ENCODE results near the gene CEP44.
A peak's percentile ranks its signal among the peaks of the same experiment; 100 is the strongest.
"Not testable (repeated sequence)": the region's sequence is repeated elsewhere in the genome, so short reads cannot be mapped to it uniquely, and the experiment has no call there.

CEP44 gene, protein sequence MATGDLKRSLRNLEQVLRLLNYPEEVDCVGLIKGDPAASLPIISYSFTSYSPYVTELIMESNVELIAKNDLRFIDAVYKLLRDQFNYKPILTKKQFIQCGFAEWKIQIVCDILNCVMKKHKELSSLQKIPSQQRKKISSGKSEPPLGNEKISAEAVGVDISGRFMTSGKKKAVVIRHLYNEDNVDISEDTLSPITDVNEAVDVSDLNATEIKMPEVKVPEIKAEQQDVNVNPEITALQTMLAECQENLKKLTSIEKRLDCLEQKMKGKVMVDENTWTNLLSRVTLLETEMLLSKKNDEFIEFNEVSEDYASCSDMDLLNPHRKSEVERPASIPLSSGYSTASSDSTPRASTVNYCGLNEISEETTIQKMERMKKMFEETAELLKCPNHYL

DNA sequence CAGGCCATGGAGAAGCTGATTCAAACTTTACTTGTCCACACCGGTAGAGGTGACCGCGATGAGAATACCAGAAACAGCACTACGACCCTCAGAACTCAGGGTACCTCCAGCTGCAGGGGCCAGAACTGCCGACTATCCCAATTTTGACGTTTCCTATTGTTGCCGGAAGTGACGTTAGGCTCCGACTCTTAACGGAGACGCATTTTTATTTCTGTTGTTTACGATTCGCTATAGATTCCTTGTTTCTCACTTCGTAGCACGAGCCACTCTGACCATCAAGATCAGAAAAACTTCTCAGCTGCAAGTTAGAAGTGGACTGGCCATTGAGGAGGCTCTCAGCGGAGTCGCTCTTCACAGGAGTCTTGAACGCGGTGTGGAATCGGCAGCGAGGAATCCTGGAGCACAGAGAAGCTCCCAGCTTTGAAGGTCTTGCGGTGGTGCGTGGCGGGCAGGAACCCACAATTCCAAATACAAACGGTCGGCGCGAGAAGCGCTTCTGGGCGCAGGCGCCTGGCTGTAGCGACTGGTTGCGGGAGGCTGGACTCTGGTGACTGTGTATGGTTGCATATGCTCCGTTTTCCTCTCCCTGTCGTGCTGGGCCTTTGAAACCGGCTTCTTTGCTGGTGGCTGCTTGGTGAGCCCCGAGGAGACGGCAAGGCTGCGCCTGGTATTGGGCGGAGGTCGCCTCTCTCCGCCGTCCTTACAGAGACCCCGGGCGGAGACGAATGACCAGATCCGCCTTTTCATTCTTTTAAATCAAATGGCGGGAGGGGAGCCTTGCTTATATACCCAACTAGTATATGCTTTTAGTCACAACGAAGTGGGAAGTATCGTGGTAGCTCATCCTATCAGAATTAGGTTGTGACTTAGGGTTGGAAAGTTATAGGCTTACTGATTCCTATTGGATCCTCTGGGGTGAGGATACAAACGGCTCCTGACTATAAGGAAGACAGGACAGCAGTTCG is at the start of gene CEP44, which contains the start of gene FBXO8:
CEP44 (plus strand) TSS at position 405 of the 965 bp plus-strand sequence. CDS start 15,211 bp downstream, outside the sequence.
FBXO8 (minus strand) TSS at position 161 of the 965 bp plus-strand sequence. CDS start 20,575 bp downstream, outside the sequence.
- DNase-seq (ENCODE audit: low read depth), result peak; percentile 78

DNA sequence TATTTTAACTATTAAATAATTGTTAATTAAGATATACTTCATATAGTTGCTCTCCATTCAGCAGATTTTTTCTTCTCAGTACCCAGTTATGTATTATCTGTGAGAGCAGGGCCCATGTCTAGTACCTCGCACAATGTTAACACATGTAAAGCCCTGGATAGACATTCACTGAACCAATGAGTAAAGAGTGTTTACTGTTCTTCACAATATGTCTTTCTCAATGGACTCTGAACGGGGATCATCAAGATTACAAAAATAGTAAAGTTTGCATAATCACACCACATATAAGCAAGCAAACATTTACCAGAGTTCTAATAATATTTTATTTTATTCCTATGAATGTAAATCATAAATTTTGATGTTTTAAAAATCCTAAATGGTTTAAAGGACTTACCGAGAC is 47.4 kb upstream of the CEP44 start:
- no peak for DNase-seq (ENCODE audit: low read depth)

DNA sequence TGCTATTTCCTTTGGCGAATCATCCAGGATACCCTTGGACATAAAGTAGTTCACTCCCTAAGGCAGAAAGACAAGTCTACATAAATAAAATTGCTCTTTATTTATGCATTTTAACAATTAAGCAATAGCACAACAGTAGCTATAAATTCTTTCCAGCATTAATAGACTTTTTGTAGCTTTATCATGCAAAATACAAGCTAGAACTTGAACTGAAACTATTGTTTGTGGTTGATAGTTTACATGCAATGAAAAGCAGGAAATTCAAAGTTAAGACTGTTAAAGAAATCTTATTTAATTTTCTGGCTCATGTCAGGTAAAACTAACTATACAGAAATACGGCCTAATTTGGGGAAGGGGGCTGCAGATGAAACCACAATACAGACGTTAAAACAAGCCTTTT is 42.5 kb upstream of the CEP44 start:
- DNase-seq (ENCODE audit: low read depth), result no peak

DNA sequence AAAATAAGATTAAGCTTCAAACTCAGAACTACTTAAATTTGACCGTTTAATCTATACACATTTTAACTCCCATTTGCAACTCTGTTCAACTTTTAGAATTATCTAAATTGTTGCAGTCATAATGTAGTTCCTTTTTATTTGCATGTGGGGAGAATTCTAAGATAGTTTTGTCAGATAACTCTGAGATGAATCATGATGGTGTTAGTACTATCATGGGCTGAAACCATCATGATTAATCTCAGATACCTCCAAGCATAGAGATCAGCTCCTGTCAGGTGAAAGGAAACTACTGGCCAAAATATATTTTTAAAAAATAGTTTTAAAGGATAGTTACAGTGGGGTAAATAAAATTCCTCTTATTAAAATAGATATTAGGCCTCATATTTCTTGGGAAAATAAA is 39.3 kb upstream of the CEP44 start:
- peak; percentile 51 for DNase-seq (ENCODE audit: low read depth)

DNA sequence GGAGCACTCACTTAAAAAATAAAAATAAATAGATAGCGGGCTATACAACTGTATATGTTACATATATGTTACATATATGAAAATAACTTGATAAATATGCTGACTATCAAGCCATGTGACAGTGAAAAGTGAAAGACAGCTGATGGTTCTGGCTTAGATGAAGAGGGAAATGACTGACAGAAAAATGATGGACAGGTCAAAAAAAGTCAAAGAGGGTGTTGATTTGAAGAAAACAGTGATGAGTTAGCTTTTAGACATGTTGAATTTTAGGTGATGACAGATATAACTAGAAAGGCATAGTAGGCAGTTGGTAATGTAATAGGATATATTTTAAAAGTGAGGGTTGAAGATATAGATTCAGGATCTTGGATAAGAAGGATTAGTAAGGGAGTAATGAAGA is 38.0 kb upstream of the CEP44 start:
- DNase-seq (ENCODE audit: low read depth), result no peak

DNA sequence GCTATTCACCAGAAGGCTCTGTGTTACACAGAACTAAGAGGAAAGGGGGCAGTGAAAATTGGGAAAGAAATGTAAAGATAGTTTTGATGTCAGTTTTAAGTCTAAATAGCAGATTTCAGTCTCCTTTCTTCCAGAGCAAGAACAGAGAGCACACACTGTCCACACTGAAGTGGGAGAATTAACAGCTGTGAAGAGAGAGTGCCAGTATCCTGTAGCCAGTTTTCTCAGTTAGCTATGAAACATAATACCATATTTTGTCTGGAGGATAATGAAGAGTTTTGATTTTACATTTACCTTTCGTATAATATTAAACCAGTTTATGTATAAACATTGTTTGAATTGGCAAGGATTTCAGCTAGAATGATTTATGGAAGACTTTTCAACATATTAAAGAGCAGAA is 35.3 kb upstream of the CEP44 start:
- DNase-seq (ENCODE audit: low read depth), result no peak

DNA sequence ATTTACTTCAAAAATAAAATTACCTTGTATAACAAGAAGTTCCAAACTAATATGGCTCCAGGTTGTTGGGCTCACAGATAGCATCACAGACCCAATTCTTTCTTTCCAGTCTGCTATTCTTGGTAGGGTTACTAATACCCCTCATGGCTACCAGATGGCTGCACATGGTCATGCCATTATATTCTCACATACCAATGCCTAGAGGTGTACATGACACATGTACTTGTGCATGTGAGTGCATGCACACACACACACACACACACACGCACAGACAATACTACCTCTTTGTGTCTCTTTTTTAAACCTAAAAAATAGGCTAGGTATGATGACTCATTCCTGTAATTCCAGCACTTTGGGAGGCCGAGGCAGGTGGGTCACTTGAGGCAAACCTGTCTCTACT is 31.3 kb upstream of the CEP44 start:
- no peak for DNase-seq (ENCODE audit: low read depth)

DNA sequence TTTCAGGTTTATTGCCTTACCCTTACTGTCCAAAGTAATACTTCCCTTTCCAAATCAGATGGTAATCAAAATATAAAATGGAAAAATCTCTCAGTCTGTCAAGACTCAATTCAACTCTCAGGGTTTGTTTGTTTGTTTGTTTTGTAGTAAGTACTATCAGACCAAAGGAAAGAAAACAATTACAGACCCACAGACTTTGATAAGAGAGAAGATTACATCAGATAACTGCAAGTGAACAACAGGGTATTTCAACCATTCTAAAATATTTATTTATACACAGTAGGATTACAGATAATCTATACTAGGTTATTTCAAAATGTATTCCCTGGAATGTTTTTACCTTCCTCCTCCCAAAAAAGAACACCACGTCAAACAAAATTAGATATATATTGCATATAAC is 29.1 kb upstream of the CEP44 start:
- DNase-seq (ENCODE audit: low read depth), result no peak

DNA sequence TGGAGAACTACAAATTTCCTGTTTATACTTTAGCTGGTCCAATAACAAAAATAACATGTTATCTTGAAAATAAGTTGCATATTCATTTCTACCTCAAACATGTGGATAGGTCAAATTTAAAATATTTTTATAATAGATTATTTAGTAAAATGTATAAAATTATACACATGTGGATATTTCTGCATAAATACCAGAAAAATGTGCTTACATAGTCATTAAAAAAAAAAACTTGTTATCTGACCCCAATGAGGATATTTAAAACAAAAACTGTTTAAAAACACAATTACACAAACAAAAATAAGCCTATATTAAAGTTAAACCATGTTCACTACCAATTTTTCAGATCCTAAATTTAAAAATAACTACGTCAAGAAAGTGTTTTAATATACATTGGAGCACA is 28.3 kb upstream of the CEP44 start:
- DNase-seq (ENCODE audit: low read depth), result no peak

DNA sequence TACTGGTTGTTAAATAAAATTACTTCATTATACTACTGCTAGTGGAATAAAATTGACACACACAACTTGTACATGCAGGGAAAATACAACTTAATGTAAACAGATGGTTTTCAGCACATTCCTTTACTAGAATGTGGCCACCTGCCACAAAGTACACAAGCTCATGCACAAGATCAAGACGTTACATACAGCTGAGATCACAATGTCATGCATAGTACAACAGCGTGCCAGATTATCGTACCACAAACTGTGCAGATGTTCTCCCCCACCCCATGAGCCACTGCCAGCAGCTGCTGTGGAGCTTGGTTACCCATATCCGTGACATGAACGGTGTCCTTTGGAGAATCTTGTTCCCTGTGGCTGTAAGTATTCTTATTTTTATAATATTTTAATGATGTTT is 27.9 kb upstream of the CEP44 start:
- peak; percentile 95 for DNase-seq (ENCODE audit: low read depth)

DNA sequence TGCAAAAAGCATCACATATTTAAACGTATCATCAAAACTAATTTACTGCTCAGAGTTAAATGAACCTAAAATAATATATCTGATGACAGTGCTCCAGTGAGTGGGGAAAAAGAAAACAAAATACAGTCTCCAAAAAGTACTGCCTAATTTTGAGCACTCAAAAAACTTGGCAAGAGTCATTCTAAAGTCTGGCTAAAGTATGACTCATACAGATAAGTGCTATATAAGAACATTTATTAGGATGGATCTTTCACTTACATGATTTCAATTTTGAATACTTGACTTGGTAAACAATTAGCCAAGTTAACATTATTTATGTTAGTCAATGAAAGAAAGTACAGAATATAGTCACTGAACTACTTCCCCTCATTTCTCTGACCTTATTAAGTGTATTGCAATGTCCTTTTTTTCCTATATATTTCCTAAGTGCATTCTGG is 27.4 kb upstream of the CEP44 start:
- peak; percentile 64 for DNase-seq (ENCODE audit: low read depth)

DNA sequence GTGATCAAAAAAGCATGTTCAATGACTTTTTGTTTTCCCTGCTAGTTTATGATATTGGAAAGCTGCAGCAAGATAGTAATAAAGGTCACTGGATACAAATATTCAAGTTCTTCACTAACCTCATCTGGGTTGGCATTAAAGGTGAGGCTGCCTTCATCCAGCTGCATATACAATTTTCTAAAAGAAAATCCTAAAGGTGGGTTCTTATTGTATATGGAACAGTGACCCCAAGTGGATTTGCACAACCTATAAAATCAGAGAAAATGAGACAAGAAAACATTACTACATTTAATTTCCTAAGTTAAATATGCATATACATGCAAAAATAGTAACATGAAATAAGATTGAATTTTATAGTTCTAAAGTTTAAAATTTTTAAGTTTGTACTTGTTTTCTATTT is 24.1 kb upstream of the CEP44 start:
- no peak for DNase-seq (ENCODE audit: low read depth)

DNA sequence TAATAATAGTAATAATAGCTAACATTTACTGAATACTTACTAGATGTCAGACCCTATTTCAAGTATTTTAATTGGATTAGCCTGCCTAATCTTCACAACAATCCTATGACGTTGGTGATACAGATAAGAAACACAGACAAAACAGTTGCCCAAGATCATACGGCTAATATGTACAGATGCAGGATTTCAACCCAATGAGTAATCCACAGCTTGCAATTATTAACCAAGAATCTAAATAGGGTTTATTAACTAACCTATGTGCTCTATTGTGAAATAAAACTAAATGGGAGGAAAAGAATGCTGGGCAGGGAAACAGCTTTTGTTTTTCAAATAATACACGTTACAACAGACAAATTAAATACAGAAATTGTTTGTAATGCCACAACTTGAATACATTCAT is 23.6 kb upstream of the CEP44 start:
- peak; percentile 94 for DNase-seq (ENCODE audit: low read depth)

DNA sequence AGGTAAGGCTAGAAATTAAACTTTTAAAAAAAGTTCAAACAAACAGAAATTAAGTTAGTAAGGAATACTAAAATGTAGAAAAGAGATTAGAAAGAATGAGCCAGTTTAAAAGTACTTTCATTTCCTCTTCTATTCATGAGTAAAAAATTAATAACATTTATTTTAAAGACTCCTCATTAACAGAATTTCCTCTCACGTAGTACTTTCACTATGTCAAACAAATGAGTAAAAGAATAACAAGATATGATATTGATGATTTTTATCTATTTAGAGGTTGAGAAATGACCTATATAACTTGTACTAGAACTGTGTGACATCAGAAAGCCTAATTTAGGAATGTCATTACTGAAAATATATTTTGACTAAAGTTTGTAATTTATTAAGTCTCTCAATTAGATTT is 22.3 kb upstream of the CEP44 start:
- not testable (repeated sequence) for DNase-seq (ENCODE audit: low read depth)

DNA sequence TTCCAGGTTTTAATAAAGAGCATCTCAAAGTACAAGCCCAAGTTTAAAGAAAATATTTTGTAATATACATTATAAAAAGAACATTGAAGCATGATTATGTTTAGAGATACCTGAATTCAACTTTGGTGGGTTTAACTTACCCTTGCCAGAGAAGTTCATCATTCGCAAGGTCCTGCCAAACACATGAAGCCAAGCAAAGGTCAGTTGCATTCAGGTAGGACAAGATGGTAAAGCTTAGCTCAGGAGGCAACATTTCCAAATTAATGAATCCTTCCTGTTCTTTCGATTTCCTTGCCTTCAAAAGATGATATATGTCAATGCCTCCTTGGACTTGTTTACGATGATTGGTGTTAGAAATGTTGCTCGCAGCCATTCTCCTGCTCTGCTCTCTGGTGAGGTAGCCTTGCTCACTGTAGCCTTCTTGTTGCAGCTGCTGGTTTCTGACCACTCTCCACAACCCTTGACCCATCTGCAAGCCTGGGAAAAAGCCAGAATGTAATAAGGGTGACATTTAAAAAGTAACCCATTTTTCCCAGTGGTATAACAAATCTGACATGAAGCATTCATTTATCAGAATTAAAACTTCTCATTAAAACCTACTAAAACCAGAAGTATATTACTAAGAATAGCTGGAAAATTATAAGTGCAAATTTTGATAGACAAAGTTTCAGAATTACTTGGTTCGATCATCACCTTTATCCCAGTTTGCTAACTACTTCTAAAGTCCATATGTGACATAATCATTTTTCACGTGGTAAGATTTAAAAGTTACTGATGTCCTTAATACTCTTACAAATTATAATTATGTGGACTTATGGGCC is 20.9 kb upstream of the CEP44 start:
- no peak for DNase-seq (ENCODE audit: low read depth)

DNA sequence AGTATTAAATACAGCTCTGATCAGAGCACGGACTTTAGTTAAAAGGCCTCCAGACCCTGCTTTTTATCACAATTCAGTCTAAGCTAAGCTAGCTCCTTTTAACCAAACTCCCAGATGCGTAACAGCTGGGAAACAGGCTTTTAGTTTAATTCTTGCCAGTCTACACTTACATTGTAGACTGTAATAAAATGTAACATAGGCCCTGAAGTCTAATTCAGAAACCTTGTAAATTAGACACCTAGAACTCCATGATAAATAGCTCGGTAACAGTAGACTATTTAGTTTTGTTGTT is 20.3 kb upstream of the CEP44 start:
- no peak for DNase-seq (ENCODE audit: low read depth)

DNA sequence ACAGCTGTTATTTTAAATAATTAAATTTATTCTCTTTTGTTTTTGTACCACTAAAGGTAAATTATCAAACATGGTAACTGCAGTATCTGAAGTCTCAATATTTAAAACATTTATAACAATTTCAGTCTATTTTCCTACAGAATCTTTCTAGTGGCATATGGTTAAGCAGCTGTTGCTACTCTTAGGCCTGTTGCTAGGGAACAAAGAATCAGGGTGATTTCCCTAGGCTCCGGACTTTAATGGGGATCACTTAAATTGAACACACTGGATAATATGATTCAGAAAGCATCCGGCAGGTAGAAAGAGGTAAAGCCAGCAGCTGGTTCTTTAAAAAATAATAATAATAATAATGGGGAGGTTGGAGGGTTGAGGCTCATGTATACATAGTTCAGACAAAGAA is 17.8 kb upstream of the CEP44 start:
- no peak for DNase-seq (ENCODE audit: low read depth)

DNA sequence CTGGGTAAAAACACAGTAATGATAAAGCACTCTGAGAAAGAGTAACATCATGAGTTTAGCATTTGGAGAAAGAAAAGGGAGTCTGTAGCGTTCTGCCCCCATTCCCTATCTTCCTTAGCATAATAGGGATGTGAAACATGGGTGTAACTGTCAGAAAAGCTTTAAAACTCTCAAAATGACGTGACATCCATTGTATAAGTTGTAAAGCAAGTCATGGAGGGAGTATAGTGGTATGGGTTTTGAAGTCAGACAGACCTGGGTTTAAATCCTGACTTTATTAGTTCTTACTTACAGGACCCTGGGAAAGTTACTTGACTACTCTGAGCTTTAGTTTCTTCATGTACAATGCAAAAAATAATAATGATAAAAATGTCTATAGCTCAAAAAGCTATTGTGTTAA is 17.3 kb upstream of the CEP44 start:
- DNase-seq (ENCODE audit: low read depth), result no peak

DNA sequence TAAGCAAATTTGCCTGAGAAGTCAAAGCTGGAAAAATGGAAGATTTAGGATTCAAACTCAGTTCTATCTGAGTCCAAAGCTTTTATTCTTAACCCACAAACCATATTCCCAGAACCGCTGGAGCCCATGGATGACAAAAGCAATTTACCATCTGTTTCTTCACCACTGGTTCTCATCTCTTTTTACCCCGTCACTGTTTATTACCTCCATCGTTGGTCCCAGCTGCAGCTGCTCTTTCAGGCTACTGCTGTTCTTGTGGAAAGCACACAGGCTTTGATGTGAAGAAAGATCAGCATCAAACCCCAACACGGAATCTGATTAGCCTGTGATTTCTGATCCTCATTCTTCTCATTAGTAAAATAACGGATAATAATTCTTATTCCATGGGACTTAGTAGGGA is 9.8 kb upstream of the CEP44 start:
- no peak for DNase-seq (ENCODE audit: low read depth)

DNA sequence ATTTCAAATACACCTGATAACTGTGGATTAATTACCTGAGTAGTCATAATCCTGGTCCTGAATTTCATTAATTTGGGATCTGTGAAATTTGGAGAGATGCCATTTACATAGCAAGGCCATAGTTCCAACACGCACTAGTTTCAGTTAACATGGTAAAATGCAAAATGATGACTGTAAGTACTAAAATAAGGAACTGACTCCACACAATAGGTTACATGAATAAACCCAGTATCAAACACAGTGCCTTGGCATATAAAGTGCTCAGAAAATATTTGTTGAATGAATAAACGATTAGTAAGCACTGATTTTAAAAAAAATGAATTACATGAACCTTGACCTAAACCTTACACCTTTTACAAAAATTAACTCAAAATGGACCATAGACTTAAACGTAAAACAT is 9.3 kb upstream of the CEP44 start:
- DNase-seq (ENCODE audit: low read depth), result no peak

DNA sequence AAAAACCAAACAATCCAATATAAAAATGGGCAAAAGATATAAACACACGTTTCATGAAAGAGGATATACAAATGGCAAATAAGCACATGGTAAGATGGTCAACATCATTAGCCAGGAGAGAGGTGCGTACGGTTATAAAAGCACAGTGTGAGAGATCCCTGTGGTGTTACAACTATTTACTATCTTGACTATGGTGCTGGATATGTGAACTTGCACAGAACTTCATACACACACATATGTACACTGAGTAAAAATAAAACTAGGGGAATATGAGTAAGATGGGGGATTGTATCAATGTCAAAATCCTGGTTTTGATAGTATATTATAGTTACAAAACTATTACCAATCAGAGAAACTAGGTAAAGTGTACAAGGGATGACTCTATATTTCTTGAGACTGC is 8.6 kb upstream of the CEP44 start:
- no peak for DNase-seq (ENCODE audit: low read depth)

DNA sequence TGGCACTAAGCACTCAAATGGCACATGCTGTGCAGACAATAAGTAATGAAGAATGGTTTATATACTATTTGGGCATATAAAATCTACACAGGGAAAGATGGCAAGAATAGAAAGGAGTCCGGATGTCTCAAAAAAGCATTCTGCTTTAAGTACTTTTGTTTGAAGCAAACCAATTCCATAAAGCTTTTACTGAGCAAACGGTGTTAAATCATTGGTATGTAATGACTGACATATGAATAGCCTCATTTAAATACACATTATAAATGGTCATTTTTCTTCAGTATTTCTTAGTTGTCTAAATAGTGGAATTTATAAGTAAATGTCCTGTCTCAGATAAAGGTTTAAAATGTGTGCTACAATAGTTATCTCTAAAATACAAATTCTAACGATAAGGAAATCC is 6.3 kb upstream of the CEP44 start:
- DNase-seq (ENCODE audit: low read depth), result no peak

Measured in iris pigment epithelial cell (primary cell).